Right forelimb (tissue), 1 donor: ENCODE results near the gene ZG16.
"Not testable (repeated sequence)": the region's sequence is repeated elsewhere in the genome, so short reads cannot be mapped to it uniquely, and the experiment has no call there.

Source experiments
- DNase-seq: peaks from one replicate; pipeline ENCODE4 v3.0.0-alpha.2; 2018

ZG16 gene, protein sequence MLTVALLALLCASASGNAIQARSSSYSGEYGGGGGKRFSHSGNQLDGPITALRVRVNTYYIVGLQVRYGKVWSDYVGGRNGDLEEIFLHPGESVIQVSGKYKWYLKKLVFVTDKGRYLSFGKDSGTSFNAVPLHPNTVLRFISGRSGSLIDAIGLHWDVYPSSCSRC

DNA sequence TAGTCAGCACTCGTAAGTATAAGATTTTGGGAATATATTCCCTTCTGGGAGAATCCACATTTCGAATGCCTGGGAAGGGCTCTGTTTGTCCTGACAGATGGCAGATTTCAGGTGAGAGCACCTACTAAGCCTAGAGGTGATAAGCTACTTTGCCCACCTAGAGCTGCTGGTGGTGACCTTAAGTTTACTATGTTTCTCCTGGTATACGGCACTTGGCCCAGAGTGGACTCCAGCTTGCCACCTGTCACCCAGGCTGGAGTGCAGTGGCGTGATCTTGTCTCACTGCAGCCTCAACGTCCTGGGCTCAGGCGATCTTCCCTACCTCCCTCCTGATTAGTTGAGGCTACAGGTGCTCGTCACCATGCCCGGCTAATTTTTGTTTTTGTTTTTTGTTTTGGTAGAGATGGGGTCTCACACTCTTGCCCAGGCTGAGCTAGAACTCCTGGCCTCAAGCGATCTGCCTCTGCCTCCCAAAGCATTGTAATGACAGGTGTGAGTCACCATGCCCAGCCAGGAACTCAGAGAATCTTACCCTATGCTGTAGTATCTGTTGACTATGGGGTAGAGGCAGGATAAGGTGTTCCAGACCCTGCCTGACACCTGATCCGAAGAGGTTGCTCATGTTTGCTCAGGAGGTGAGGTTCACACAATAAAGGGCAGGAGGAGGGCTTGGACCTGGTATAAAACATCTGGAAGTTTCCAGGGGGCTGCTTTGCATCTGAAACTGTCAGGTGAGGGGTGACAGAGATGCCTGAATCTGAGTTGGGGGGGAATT, at the start of gene ZG16:
Gene ZG16, plus strand, starts transcription at position 681 of the 775 bp plus-strand sequence. CDS start 1,011 bp downstream, outside the sequence.
- DNase-seq: no peak

DNA sequence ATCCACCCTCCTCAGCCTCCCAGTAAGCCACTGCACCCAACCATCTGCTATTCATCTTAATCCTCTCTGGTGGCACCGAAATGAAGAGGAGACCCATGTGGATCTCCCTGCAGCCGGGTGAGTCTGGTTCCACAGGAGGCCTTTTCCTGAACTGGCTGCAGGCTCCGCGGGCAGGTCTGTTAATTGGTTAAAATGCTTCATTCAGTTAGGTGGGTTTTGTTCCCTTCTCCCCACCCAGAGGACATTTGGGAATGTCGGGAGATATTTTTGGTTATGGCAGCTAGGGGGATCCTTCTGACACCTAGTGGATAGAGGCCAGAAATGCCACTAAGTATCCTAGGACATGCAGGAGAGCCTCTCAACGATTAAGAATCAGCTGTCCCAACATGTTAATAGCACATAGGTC, 48.9 kb upstream of the ZG16 start:
- DNase-seq: peak; percentile 49

DNA sequence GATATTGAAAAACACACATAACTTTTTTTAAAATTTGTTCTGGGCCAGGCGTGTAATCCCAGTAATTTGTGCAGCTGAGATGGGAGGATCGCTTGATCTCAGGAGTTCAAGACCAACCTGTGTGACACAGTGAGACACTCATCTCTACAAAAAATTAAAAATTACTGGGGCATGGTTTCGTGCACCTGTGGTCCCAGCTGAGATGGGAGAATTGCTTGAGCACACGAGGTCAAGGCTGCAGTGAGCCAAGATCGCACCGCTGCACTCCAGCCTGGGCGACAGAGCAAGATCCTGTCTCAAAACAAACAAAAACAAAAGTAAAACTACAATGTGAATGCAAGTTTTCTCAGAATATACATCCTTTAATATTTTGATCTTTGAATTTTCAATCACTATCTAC, 47.4 kb upstream of the ZG16 start:
- no peak for DNase-seq

DNA sequence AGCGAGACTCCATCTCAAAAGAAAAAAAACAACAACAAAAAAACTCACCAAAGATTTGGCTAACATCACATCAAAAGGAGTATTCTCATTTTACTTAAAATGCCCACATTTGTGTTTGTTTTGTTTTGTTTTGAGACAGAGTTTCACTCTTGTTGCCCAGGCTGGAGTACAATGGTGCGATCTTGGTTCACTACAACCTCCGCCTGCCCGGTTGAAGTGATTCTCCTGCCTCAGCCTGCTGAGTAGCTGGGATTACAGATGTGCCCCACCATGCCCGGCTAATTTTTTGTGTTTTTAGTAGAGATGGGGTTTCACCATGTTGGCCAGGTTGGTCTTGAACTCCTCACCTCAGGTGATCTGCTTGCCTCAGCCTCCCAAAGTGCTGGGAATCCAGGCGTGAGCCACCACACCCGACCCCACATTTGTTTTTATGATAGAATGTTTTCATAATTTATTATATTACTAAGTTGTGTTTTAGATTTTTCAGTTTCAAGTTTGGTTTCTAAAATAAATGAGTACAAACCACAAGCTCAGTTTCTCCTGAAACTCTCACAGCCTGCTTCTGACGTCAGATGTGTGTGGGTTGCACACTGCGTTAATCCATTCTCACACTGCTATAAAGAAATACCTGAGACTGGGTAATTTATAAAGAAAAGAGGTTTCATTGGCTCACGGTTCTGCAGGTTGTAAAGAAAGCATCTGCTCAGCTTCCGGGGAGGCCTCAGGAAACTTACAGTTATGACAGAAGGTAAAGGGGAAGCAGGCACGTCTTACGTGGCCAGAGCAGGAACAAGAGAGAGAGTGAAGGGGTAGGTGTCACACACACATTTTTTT, 46.1 kb upstream of the ZG16 start:
- DNase-seq: not testable (repeated sequence)

DNA sequence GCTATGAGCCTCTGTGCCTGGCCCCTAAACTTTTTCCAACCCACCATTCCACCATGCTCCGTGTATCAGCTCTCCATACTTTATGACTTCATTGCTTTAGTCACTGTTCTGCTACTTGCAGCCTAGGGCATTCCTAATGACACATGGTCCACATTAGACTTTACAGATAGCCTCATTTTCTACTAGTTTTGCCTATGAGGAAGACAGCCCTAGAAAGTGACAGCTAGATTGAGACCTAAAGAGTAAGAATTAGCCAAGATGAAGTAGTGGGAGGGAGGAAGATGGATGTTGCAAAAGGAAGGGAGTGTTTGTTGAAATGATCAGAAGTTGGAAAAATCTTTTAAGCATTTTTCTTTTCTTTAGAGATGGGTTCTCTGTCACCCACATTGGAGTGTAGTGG, 43.3 kb upstream of the ZG16 start:
- DNase-seq: no peak

DNA sequence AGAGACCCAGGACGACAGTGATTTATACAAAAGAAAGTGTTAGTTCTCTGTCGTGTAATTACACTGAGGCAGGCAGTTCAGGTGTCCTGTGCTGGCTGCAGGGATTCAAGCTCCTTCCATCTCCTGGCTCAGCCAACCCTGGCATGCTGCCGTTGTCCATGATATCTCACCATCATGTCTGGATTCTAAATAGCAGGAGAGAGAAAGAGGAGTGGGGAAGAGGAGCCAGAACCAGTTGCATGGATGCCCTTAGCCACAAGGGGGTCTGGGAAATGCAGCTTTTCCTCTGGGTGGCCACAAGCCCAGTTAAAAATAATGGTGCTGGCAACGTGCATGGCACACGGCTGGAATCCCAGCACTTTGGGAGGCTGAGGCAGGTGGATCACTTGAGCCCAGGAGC, 41.9 kb upstream of the ZG16 start:
- DNase-seq: no peak

DNA sequence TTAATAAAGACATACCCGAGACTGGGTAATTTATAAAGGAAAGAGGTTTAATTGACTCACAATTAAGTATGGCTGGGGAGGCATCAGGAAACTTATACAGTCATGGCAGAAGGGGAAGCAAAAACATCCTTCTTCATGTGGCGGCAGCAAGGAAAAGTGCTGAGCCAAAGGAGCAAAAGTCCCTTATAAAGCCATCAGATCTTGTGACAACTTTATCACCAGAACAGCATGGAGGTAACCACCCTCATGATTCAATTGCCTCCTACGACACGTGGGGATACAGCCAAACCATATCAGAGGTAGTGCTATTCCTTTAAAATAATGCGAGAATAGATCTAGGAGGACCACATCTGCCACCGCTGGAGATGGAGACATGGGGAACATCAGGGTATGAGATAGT, 41.3 kb upstream of the ZG16 start:
- DNase-seq: no peak

DNA sequence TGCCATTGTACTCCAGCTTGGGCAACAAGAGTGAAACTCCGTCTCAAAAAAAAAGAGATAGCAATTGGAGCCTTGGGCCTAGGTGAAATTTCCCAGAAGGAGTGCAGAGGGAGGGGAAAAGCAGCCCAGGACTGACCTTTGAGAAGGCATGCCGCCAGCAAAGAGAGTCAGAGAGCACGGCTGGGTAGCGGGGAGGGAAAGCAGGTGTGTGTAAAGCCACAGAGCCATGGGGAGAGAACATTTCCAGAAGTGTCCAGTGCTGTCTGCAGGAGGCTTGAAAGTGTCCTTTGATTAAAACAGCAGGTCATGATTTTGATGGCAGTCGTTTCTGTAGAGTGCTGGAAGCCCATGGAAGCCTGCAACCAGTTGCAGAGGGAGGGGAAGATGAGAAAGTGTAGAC, 40.3 kb upstream of the ZG16 start:
- no peak for DNase-seq

DNA sequence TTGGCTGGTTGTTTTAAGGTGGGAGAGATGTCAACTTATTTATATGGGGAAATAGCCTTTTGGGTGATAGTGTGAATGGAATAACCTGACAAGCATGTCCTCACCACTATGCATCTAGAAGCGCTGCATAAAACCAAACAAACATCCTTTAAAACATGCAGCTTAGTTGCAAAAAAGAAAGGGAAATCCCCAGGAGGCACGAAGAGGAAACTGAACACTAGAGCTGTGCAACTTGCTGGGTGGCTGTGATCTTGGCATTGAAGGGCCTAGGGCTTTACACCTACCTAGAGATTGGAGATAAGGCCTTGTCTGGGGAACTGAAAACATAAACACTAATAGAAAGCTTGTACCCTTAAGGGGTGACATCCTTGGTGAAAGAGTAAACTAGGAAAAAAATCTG, 39.5 kb upstream of the ZG16 start:
- DNase-seq: no peak

DNA sequence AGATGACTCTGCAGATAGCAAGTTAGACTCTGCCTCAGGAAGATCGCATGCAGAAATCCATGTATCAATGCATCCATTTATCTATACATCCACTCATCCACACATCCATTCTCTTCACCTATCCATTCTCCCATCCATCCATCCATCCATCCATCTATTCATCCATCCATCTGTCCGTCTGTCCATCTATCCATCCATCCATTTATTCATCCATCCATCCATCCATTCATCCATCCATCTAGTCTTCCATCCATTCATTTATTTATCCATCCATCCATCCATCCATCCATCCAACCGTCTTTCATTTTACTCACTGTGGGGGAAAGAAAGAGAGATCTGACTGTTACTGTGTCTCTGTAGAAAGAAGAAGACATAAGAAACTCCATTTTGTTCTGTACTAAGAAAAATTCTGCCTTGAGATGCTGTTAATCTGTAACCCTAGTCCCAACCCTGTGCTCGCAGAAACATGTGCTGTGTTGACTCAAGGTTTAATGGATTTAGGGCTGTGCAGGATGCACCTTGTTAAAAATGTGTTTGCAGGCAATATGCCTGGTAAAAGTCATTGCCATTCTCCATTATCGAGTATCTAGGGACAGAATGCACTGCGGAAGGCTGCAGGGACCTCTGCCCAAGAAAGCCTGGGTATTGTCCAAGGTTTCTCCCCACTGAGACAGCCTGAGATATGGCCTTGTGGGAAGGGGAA, 38.0 kb upstream of the ZG16 start:
- not testable (repeated sequence) for DNase-seq

DNA sequence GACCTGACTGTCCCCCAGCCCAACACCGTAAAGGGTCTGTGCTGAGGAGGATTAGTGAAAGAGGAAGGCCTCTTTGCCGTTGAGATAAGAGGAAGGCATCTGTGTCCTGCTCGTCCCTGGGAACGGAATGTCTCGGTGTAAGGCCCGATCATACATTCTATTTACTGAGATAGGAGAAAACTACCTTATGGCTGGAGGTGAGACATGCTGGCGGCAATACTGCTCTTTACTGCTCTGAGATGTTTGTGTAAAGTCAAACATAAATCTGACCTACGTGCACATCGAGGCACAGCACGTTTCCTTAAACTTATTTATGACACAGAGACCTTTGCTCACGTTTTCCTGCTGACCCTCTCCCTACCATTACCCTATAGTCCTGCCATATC, 37.4 kb upstream of the ZG16 start:
- not testable (repeated sequence) for DNase-seq

DNA sequence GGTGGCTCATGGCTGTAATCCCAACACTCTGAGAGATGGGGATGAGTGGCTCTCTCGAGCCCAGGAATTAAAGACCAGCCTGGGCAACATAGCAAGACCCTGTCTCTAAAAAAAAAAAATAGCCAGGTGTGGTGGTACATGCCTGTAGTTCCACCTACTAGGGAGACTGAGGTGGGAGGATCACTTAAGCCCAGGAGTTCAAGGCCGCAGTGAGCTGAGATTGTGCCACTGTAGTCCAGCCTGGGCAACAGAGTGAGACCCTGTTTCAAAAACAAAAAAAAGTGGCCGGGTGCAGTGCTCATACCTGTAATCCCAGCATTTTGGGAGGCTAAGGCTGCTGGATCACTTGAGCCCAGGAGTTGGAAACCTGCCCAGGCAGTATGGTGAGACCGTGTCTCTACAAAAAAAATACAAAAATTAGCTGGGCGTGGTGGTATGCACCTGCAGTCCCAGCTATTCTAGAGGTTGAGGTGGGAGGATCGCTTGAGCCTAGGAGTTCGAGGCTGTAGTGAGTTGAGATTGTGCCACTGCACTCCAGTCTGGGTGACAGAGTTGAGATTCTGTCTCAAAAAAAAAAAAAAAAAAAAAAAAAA, 35.3 kb upstream of the ZG16 start:
- DNase-seq: no peak

DNA sequence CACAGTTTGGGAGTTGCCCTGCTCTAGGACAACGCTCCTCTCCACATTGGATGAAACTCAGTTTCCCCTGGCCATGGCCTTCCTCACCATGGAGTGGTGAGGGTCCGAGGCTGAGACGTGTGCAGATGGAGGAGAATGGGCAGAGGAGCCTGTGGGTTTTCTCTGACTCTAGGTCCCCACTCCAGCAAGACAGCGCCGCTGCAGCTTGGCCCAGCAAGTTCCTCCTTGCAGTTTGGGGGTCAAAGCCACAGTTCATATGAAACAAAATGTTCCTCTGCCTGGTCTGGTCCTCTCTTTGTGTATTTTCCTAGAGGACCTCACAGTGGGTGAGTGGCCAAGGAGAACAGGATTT, 34.6 kb upstream of the ZG16 start:
- DNase-seq: no peak

DNA sequence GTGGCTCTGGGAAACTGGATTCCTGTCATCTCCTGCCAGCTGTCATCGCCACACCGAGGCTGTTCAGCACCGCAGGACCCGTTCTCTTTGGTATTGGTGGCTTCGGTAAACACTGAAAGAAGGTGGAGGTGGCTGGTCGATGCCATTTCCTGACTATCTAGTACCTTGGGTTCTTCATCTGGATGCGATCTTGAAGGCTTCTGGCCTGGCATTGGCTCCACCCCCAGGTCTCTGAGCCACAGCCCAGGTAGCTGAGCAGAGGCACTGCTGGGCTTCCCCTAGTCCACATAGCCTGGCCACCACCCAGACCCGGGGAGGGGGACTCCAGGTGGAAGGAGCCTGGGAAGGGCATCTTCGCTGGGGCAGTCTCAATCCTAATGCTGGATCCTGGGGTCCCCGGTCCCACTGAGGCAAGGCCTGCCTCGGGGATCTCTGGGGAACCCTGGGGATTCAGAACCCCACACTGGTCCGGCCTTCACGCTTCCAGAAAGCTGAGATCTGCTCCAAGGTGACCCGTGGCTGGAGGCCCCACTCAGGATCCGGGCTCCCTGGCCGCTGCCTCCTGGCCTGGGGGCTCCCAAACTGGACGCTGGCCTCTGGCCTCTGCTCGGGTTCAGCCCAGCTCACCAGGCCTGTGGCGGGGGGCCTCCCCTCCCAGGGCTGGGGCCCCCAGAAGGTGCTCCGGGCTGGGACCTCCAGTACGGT, 34.1 kb upstream of the ZG16 start:
- DNase-seq: no peak

DNA sequence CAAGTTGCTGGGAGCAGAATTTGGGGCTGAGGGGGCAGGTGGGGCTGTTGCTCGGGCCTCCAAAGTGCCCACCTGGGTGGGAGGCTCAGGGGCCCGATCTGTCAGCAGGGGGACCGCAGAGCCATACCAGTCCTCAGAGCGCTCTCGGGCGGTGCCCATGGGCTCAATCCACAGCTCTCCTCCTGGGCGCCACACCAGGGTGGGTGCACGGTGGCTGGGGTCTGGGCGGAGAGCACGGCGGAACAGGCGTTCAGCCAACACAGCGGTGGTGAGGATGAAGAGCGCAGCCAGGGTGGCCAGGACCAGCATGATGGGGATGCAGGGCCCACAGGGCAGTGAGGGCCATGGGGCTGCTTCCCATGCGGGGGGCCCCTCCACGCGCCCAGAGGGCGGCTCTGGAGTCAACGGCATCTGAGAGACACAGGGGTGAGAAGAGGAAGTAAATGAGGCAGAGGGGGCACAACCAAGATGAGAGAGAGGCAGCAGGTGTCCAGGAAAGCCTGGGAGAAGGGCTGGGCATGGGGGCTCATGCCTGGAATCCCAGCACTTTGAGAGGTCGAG, 33.4 kb upstream of the ZG16 start:
- no peak for DNase-seq

DNA sequence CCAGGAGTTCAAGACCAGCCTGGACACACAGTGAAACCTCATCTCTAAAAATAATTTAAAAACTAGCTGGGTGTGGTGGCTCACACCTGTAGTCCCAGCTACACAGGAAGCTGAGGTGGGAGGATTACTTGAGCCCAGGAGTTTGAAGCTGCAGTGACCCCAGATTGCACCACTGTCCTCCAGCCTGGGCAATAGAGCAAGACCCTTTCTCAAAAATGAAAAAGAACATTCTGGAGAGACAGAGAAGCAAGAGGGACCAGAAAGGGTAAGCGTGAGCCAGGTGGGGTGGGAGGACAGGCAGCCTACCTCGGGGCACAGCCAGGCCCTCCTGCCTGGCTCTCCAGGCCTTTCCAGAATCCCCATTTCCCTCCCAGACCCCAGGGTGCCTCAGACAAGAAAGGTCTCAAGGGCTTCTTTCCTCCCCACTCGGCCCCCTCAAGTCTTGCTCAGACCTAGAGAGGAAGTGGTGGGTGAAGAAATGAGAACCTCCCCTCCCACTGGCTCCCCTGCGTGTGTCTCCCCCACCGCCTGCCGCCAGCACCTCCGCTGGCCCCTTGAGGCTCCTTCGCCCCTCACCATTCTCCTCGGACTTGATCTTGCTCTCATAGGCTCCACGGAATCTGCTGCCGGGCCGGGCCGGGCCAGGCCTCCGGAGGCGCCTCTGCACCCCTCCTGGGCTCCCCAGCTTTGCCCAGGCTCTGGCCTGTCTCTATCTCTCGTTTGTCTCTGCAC, 32.8 kb upstream of the ZG16 start:
- no peak for DNase-seq

DNA sequence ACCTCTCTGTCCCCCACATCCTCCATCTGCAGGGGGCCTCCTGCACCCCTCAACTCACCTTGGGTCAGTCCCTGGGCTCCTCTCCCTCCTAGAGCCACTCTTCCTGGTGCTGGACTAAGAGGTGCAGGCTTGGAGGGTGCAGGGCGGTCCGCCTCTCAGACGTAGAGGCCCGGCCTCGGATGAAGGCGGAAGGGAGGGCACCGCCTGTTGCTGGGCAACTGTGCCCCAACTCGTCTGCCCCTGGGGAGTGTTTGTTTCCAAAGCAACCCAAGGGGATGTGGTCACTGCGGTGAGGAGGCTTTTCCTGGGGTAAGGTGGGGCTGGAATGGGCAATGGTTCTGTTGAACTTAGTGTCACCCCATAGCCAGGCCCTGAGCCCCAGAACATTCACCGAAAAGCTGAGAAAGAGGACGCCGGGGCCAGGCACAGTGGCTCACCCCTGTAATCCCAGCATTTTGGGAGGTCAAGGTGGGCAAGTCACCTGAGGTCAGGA, 32.2 kb upstream of the ZG16 start, which contains the start of gene C16orf54:
Gene C16orf54, minus strand, starts transcription at position 138 of the 493 bp plus-strand sequence. CDS start 1,039 bp downstream, outside the sequence.
- peak; percentile 51 for DNase-seq

DNA sequence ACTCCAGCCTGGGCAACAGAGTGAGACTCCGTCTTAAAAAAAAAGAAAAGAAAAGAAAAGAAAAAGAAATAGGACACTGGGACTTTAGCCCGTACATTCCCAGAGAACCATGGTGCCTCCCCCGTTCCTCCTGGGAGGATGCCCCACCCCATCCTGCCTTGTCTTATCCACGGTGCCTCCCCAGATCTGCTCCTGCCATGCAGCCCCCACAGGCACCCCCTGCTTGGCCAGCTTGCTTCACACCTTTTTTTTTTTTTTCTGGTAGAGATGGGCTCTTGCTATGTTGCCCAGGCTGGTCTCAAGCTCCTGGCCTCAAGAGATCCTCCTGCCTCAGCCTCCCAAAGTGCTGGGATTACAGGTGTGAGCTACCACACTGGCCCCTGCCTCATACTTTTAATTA, 31.5 kb upstream of the ZG16 start:
- not testable (repeated sequence) for DNase-seq

DNA sequence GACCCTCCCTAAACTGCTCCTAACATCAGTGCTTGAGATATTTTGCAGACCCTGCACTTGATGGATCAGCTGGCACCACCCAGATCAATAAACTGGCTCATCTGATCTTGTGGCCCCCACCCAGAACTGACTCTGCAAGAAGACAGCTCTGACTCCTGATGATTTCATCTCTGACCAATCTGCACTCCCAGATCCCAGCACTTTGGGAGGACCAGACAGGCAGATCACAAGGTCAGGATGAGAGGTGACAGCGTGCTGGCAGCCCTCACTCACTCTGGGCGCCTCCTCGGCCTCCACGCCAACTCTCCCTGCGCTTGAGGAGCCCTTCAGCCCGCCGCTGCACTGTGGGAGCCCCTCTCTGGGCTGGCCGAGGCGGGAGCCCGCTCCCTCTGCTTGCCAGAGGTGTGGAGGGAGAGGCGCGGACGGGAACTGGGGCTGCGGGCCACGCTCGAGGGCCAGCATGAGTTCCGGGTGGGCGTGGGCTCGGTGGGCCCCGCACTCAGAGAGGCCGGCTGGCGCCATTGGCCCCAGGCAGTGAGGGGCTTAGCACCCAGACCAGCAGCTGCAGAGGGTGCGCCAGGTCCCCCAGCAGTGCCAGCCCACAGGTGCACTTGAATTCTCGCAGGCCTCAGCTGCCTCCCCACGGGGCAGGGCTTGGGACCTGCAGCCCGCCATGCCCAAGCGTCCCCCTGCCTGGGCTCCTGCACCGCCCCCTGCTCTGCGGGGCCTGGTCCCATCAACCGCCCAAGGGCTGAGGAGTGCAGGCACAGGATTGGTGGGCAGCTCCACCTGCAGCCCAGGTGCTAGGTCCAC, 29.9 kb upstream of the ZG16 start:
- no peak for DNase-seq

DNA sequence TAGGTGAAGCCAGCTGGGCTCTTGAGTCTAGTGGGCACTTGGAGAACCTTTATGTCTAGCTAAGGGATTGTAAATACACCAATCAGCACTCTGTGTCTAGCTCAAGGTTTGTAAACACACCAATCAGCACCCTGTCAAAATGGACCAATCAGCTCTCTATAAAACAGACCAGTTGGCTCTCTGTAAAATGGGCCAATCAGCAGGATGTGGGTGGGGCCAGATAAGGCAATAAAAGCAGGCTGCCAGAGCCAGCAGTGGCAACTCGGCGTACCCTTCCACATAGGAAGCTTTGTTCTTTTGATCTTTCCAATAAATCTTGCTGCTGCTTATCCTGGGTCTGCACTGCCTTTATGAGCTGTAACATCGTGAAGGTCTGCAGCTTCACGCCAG, 29.3 kb upstream of the ZG16 start:
- DNase-seq: not testable (repeated sequence)
